ENCODE measurements around the gene BDKRB2. TPM values are rescaled to one million over a fixed set of nuclear protein-coding genes. Genes with fewer than 3 reads are reported as not detected.

The BDKRB2 gene
- total RNA-seq, 1 experiment from 2014 or later, result 0.28 TPM

DNA sequence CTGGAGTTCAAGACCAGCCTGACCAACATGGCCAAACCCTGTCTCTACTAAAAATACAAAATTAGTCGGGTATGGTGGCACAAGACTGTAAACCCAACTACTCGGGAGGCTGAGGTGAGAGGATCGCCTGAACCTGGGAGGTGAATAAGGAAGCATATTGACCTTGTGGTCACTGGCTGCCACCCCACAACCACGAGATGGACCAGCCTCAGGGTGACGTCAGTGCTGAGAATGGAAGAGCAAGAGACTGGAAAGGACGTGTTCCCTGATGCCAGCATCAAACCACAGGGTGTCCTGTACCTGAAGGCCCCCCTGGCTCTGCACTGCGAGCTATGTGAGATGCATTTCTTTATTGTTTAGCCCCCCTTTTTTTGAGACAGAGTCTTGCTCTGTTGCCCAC lies 45.9 kb upstream of the BDKRB2 start:
- Histone ChIP-seq H3K4me3 (no peak overlapping the region), H3K9me2 (ENCODE audit: insufficient read depth) (no peaks in the 10 kb centered on the region), H3K79me2 (ENCODE audit: low read depth) (no peaks in the 10 kb centered on the region), H3K4me2 (no peak overlapping the region), H3K36me3 (ENCODE audit: low read depth) (no peaks in the 10 kb centered on the region), H3K27me3 (ENCODE audit: insufficient read depth, low read depth) (no peaks in the 10 kb centered on the region), H3K9me3 (ENCODE audit: insufficient read depth, low read depth) (no peaks in the 10 kb centered on the region), H3K4me1 (replicated peaks; ENCODE audit: insufficient read depth) (peaks cover 9% of the 10 kb centered on the region), H4K20me1 (ENCODE audit: insufficient read depth) (no peaks in the 10 kb centered on the region), H2AFZ (no peak overlapping the region), H3F3A (ENCODE audit: insufficient read depth, low read depth) (0 out of 2 replicates have a peak, but pooled peaks cover 7% of the 10 kb centered on the region), H3K27ac (no peak overlapping the region)
- ChIA-PET CTCF (no interaction called here), POLR2A (ENCODE audit: unreplicated experiment) (no interaction called here)
- no peak for TF ChIP-seq EZH2 (IDR thresholded peaks at IDR 0.05; ENCODE audit: low read depth)
- TF ChIP-seq, protein P1, sequence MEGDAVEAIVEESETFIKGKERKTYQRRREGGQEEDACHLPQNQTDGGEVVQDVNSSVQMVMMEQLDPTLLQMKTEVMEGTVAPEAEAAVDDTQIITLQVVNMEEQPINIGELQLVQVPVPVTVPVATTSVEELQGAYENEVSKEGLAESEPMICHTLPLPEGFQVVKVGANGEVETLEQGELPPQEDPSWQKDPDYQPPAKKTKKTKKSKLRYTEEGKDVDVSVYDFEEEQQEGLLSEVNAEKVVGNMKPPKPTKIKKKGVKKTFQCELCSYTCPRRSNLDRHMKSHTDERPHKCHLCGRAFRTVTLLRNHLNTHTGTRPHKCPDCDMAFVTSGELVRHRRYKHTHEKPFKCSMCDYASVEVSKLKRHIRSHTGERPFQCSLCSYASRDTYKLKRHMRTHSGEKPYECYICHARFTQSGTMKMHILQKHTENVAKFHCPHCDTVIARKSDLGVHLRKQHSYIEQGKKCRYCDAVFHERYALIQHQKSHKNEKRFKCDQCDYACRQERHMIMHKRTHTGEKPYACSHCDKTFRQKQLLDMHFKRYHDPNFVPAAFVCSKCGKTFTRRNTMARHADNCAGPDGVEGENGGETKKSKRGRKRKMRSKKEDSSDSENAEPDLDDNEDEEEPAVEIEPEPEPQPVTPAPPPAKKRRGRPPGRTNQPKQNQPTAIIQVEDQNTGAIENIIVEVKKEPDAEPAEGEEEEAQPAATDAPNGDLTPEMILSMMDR (conservative IDR thresholded peaks at IDR 0.05), result no peak
- no TSS peak for BruUV-seq (replicated peaks)
- DNase-seq, result no peak
- intact Hi-C loops (cut with micrococcal nuclease; ENCODE audit: unreplicated experiment), result no loop called here

DNA sequence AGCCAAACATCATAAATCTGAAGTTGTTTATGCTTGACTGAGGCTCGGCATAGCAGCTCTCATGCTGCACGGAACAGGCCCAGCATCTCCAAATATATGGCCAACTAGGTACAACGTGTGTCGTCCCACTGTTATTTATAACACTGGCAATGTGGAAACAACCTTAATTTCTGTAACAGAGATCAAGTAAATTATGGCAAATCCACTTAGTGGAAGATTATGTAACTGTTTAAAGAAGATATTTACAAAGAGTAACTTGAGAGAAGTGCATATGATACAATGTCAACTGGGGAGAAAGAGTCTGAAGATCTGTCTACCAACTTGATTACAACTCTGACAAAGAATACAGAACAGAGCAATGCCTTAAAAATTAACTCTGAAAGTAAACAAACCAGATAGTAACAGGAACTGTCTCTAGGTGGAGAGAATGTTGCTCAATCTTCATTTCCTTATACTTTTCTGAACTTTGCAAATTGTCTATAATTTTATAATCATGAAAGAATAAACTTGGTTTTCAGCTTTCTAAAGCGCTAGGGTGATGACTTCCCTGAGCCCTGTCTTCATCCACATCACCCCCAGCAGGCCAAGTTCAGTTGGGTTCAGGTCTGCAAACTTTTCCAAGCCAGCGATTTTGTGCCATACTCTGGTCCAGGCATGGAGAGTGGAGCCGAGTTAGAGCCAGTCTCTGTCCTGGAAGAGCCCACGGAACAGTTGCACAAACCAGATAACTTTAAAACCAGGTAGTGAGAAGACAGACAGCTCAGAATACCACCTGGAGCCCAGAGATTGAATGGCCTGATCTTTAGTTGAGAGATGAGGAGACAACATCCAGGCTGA lies 44.3 kb upstream of the BDKRB2 start:
- H3K36me3 ChIP-seq (ENCODE audit: low read depth), result no peaks in the 10 kb centered on the region
- H3K9me2 ChIP-seq (ENCODE audit: insufficient read depth), result no peaks in the 10 kb centered on the region
- no peak overlapping the region for H3K4me3 ChIP-seq
- intact Hi-C loops (cut with micrococcal nuclease; ENCODE audit: unreplicated experiment), result no loop called here
- no peak overlapping the region for H2AFZ ChIP-seq
- H4K20me1 ChIP-seq (ENCODE audit: insufficient read depth), result no peaks in the 10 kb centered on the region
- TF ChIP-seq, protein P1 (conservative IDR thresholded peaks at IDR 0.05), result no peak
- TF ChIP-seq EZH2 (IDR thresholded peaks at IDR 0.05; ENCODE audit: low read depth), result no peak
- no peak for DNase-seq
- no TSS peak for BruUV-seq (replicated peaks)
- ChIA-PET POLR2A (ENCODE audit: unreplicated experiment) (no interaction called here), CTCF (no interaction called here)
- no peak overlapping the region for H3K4me2 ChIP-seq
- no peaks in the 10 kb centered on the region for H3K79me2 ChIP-seq (ENCODE audit: low read depth)
- H3K9me3 ChIP-seq (ENCODE audit: insufficient read depth, low read depth), result no peaks in the 10 kb centered on the region
- peaks cover 9% of the 10 kb centered on the region for H3K4me1 ChIP-seq (replicated peaks; ENCODE audit: insufficient read depth)
- H3F3A ChIP-seq (ENCODE audit: insufficient read depth, low read depth), result 0 out of 2 replicates have a peak, but pooled peaks cover 7% of the 10 kb centered on the region
- H3K27ac ChIP-seq, result no peak overlapping the region
- H3K27me3 ChIP-seq (ENCODE audit: insufficient read depth, low read depth), result no peaks in the 10 kb centered on the region

DNA sequence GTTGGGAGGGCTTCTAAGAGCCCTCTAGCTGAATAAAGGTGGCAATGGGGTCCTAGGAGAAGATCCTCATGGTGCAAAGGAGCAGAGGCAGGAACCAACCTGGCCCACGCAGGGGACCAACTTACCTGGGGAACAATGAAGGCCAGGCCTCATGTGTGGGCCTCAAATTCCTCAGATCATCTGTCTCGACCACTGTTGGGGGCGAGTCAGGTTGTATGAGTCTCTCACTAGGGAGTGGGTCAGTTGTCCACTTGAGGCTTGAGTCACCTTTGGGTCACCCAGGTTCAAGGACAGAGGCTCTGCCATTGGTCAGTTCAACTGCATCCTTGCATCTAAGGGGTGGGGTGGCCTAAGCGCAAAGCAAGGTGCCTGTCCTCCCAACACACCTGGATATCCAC lies 43.7 kb upstream of the BDKRB2 start:
- POLR2A ChIA-PET (ENCODE audit: unreplicated experiment), result no interaction called here
- no TSS peak for BruUV-seq (replicated peaks)

More for the DNA sequence above, 43.7 kb upstream of the BDKRB2 start:
- no peaks in the 10 kb centered on the region for H3K79me2 ChIP-seq (ENCODE audit: low read depth)
- H3K27me3 ChIP-seq (ENCODE audit: insufficient read depth, low read depth), result no peaks in the 10 kb centered on the region
- DNase-seq, result no peak
- no peaks in the 10 kb centered on the region for H3K36me3 ChIP-seq (ENCODE audit: low read depth)
- CTCF ChIA-PET, result no interaction called here
- H3K4me2 ChIP-seq, result no peak overlapping the region
- no peak overlapping the region for H3K27ac ChIP-seq
- TF ChIP-seq EZH2 (IDR thresholded peaks at IDR 0.05; ENCODE audit: low read depth), result no peak
- TF ChIP-seq, protein P1 (conservative IDR thresholded peaks at IDR 0.05), result no peak
- no peaks in the 10 kb centered on the region for H4K20me1 ChIP-seq (ENCODE audit: insufficient read depth)
- H3K4me3 ChIP-seq, result no peak overlapping the region
- H3F3A ChIP-seq (ENCODE audit: insufficient read depth, low read depth), result 0 out of 2 replicates have a peak, but pooled peaks cover 7% of the 10 kb centered on the region
- H2AFZ ChIP-seq, result no peak overlapping the region
- H3K9me3 ChIP-seq (ENCODE audit: insufficient read depth, low read depth), result no peaks in the 10 kb centered on the region
- no peaks in the 10 kb centered on the region for H3K9me2 ChIP-seq (ENCODE audit: insufficient read depth)
- peaks cover 10% of the 10 kb centered on the region for H3K4me1 ChIP-seq (replicated peaks; ENCODE audit: insufficient read depth)
- intact Hi-C loops (cut with micrococcal nuclease; ENCODE audit: unreplicated experiment), result no loop called here

All from PC-9 (cell line).